NCI-H2029 treated with DMSO at 0.1 percent for 48 hours (cell line): ENCODE measurements around the gene SEMA3G.

Source experiments
- DNase-seq: peaks from one replicate; lab custom pipeline; 2025; lab: John Stamatoyannopoulos, UW

Gene SEMA3G

GRCh38 chr3:52453496-52454249, 8.8 kb upstream of the SEMA3G start, which contains the start of gene TNNC1:
Gene TNNC1, minus strand, starts transcription at chr3:52454041. Its CDS starts 26 bp downstream, at chr3:52454015.
- no peak for DNase-seq

DNA sequence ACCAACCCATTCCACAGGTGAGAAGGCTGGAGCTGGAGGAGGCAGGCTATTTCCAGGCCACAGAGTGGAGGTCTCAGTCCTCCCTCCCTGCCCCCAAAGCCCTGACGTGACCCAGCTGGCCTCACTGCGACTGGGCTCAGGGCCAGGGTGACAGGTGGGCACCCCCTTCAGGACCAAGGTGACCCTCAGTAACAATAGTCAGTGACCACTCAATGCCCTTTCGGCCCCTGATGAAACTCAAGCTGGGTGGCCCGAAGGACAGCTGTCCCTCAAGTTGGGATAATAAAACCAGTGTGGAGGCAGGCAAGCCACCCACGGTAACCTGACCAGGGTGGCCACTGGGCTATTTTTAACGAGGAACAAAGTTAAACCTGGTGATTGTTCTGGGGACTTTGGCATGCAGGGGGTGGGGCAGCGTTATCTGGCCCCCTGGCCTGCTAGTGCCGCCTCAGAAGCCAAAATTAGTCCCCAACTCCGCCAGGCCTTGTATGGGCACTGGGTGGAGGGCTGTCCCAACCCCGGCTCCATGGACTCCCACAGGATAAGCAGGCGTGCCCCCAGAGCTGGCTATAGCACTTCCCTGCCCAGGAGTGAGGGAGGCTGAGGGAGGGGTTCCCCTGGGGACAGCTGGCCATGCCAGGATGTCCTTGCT, 7.8 kb upstream of the SEMA3G start:
- DNase-seq: no peak

DNA sequence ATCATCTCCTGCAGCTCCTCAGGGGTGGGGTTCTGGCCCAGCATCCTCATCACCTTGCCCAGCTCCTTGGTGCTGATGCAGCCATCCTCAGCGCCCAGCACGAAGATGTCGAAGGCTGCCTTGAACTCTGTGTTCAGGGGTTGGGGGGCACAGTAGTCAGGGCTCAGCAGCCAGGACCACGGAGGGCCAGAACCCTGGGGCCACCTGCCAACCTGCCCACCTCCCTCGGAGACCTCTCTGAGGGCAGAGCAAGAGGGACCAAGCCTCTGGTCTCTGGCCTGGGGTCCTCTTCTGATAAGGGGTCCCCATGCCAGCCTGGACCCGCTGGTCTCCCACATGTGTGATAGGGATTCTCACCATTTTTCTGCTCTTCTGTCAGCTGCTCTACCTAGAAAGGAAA, 7.2 kb upstream of the SEMA3G start:
- DNase-seq: no peak

- DNase-seq: no peak
Measured at GRCh38 chr3:52451237-52452083, 6.6 kb upstream of the SEMA3G start.

- DNase-seq: no peak
Measured at GRCh38 chr3:52450489-52451236, 5.8 kb upstream of the SEMA3G start.

GRCh38 chr3:52447512-52448355, 2.8 kb upstream of the SEMA3G start:
- no peak for DNase-seq

- DNase-seq: no peak
Measured at GRCh38 chr3:52446631-52447511, 2.0 kb upstream of the SEMA3G start.

- DNase-seq: no peak
Measured at GRCh38 chr3:52446042-52446441, 1.1 kb upstream of the SEMA3G start.

GRCh38 chr3:52443791-52444687, 864 bp downstream of the SEMA3G start:
- no peak for DNase-seq

DNA sequence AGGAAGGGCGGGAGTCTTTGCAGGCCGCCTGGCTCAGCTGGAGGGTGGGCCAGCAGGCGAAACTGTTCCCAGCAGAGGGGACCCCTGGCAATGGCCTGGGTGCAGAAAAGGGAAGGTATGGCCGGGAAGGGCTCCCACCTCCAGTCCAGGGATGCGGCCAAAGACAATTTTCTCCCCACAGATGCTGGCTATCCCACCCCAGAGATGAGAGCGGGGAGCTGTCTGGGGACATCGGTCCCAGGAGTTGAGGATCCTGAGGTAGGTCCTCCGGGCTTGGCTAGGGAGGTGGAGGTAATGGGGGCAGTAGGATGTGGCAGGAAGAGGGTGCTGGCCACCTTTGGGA, 1.7 kb downstream of the SEMA3G start:
- DNase-seq: no peak

DNA sequence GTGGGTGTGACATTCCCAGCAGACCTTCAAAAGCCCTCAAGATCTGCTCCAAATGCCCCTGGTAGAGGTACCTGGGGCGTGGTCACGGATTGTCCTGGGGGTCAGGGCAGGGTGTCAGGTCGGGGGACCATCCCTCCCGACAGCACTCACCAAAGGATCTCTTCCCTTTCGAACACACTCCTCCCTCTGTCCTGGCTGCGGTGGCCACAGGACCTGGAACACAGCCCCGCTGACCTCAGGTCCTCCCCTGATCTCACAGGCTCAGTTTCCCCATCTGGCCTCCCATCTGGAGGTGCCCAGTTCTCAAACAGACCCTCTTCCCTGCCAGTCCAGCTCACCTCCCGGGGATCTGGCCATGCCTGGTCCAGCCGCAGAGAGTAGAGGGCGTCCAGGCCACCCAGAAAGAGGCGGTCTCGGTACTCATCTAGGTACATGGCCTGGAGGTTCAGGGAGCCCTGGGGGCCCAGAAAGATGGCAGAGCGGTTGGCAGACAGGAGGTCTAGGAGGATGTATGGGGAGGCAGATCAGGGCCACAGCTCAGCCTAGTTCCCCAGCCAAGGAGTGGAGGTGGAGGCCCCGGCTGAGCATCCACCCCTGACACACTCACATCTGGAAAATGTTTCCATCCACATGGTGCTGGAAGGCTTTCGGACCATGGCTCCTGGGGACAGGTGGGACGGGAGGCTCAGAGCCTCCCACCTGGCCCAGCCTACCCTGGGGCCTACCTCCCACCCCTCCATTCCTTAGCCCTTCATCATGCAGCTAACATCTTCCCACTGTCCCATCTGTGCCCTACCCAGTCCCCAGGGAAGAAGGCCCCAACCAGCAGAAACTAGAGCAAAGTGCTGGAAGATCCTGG, 2.3 kb downstream of the SEMA3G start:
- DNase-seq: no peak

- DNase-seq: no peak
Measured at GRCh38 chr3:52441772-52442332, 3.1 kb downstream of the SEMA3G start.

DNA sequence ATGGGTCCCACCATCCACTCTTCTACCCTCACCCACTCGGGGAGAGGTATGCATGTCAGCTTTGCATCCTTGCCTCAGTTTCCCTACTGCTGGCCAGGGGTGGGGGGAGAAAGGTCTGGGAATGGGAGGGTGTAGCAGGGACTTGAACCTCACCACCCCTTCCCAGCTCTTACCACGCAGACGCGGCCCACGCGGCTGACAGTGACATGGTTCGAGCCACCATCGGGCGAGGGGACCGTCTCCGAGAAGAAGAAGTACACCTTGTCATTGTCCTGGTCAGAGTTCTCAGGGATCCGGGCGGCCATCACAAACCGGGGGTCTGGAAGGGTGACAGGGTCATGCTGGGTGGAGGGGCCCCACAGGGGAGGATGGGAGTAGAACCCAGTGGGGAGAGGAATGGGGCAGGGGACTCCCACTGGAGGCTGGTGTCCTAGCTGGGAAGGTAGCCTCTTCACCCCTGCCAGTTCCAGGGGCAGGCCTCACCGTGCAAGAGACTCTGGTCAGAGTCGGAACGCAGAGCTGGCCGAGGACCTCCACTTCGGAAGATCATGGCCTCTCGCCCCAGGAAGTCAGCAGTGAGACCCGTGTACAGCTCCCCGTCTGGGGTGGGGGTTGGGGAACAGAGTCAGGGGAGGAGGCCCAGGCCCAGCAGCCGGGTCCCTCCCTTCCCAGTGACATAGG, 3.7 kb downstream of the SEMA3G start:
- no peak for DNase-seq

DNA sequence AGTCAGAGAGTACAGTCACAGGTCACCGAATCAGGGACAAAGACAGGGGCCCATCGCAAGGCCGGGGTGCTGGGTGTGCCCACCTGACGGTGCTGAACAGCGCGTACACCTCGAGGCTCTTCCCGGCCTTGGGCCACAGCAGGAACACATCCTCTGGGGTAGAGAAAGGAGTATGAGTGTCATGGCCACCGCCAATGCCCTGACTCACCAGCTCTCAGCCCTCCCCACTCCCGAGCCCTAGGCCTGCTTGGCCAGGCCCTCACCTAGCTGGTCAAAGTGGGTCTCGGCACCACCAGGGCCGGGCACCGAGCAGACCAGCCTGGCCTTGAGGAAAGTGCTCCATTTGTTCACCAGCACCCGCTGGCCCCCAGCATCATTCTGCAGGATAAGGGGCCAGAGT, 4.2 kb downstream of the SEMA3G start:
- no peak for DNase-seq

GRCh38 chr3:52440249-52440551, 4.7 kb downstream of the SEMA3G start:
- DNase-seq: no peak

DNA sequence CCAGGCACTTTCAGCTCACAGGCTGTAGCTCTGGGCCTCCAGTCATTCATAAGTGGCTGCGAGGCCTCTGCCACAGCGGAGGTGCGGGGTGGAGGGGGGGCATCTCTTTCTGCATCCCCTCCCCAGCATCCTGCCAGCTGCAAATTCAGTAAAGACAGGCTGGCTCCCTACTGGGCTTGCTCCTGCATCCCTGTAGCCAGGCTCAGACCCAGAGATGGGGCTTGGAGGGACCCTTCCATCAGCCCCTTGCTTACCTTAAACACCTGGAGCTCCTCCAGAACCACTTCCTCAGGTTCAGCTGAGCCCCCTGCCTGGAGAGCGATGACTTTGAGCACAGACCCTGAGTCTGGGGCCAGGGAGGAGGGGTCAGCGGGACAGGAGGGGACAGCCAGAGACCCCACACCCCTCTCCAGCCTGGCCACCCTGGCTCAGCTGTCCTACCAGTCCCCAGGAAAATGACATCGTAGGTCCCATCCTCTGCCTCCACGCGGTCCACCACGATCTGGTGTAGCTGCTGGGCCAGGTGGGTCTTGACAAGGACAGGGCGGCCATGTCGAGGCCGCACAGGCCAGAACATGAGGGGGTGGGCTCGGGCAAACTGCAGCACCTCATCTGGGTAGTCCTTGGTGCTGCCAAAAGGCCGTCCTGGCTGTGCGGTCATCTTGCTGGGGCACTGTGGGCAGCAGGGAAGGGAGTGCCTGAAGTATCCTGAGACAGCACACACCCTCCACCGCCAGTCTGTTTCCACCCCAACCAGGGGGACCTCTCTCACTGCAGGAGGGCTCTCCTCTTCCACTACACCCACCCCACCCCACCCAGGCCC, 5.3 kb downstream of the SEMA3G start:
- DNase-seq: no peak
